ENCODE data around the gene NFILZ. TPM values are rescaled to one million over a fixed set of nuclear protein-coding genes. Genes with fewer than 3 reads are reported as not detected.
A peak's percentile ranks its signal among the peaks of the same experiment; 100 is the strongest.
"Not testable (repeated sequence)": the region's sequence is repeated elsewhere in the genome, so short reads cannot be mapped to it uniquely, and the experiment has no call there.

NFILZ gene
- total RNA-seq, 1 donor from 2014 or later = not detected

- intact Hi-C loops (cut with micrococcal nuclease); DNase-seq; ATAC-seq: not testable (repeated sequence)
Observed at GRCh38 chr19:8637070-8637469, 6.6 kb downstream of the NFILZ start.

GRCh38 chr19:8638078-8638619, 7.7 kb downstream of the NFILZ start:
- ATAC-seq (no peak), DNase-seq (peak; percentile 44)
- intact Hi-C loops (cut with micrococcal nuclease) = no loop called here

- DNase-seq (no peak), ATAC-seq (no peak)
- intact Hi-C loops (cut with micrococcal nuclease) = no loop called here
Observed at GRCh38 chr19:8639821-8640401, 9.5 kb downstream of the NFILZ start.

GRCh38 chr19:8640402-8641004, 10.1 kb downstream of the NFILZ start:
- DNase-seq (peak; percentile 50), ATAC-seq (peak; percentile 74)
- intact Hi-C loops (cut with micrococcal nuclease) = no loop called here

- no peak for DNase-seq
- intact Hi-C loops (cut with micrococcal nuclease) = no loop called here
- no peak for ATAC-seq
Observed at GRCh38 chr19:8641221-8641907, 10.9 kb downstream of the NFILZ start.

GRCh38 chr19:8641908-8642547, 11.6 kb downstream of the NFILZ start:
- intact Hi-C loops (cut with micrococcal nuclease) = no loop called here
- ATAC-seq (no peak), DNase-seq (no peak)

- intact Hi-C loops (cut with micrococcal nuclease) = no loop called here
- no peak for DNase-seq
- ATAC-seq = no peak
Observed at GRCh38 chr19:8642561-8642960, 12.1 kb downstream of the NFILZ start.

GRCh38 chr19:8643860-8644653, 13.6 kb downstream of the NFILZ start:
- no peak for ATAC-seq
- intact Hi-C loops (cut with micrococcal nuclease) = no loop called here
- no peak for DNase-seq

GRCh38 chr19:8648240-8648639, 17.8 kb downstream of the NFILZ start:
- ATAC-seq (no peak), DNase-seq (no peak)
- intact Hi-C loops (cut with micrococcal nuclease) = no loop called here

GRCh38 chr19:8654591-8655339, 24.3 kb downstream of the NFILZ start:
- intact Hi-C loops (cut with micrococcal nuclease) = no loop called here
- ATAC-seq = peak; percentile 63
- peak; percentile 66 for DNase-seq

GRCh38 chr19:8655340-8655709, 24.9 kb downstream of the NFILZ start:
- DNase-seq (no peak), ATAC-seq (no peak)
- intact Hi-C loops (cut with micrococcal nuclease) = no loop called here

GRCh38 chr19:8657869-8658268, 27.4 kb downstream of the NFILZ start:
- no peak for ATAC-seq
- intact Hi-C loops (cut with micrococcal nuclease) = no loop called here
- DNase-seq = no peak

- intact Hi-C loops (cut with micrococcal nuclease) = no loop called here
- DNase-seq (no peak), ATAC-seq (no peak)
Observed at GRCh38 chr19:8659905-8660304, 29.5 kb downstream of the NFILZ start.

- no peak for DNase-seq
- ATAC-seq = no peak
- intact Hi-C loops (cut with micrococcal nuclease) = no loop called here
Observed at GRCh38 chr19:8662263-8662662, 31.8 kb downstream of the NFILZ start.

GRCh38 chr19:8663920-8664670, 33.7 kb downstream of the NFILZ start:
- peak; percentile 40 for DNase-seq
- intact Hi-C loops (cut with micrococcal nuclease) = no loop called here
- no peak for ATAC-seq

GRCh38 chr19:8664671-8665057, 34.2 kb downstream of the NFILZ start:
- DNase-seq = no peak
- intact Hi-C loops (cut with micrococcal nuclease) = no loop called here
- no peak for ATAC-seq

- ATAC-seq = no peak
- intact Hi-C loops (cut with micrococcal nuclease) = no loop called here
- DNase-seq = no peak
Observed at GRCh38 chr19:8665468-8666213, 35.2 kb downstream of the NFILZ start.

Data from left ventricle myocardium superior (tissue), 1 donor.